NK-92 (cell line): ENCODE results near the gene TCF7L2.

ENCODE experiments used
- DNase-seq: peaks from one replicate; lab custom pipeline; 2025; ENCODE audit not compliant: unreplicated experiment; lab: John Stamatoyannopoulos, UW

Gene TCF7L2

DNA sequence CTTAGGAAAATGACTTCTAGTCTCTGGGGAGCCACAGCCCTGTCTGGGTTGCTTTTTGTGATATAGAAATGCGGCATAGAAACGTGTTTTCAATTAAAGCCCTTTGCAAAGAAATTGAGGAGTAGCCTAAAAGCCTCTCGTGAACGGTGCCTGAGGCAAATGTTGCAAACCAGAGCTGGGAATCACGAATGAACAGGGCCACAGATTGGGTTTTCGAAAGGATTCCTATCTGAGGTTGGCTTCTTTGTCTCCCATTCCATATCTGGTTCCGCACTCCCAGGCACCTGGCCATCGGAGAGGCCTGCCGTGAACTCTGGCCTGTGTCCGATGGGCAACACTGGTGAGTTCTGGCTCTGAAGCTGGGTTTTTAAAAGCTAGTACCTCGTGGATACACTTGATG is 221.6 kb downstream of the TCF7L2 start:
- no peak for DNase-seq

DNA sequence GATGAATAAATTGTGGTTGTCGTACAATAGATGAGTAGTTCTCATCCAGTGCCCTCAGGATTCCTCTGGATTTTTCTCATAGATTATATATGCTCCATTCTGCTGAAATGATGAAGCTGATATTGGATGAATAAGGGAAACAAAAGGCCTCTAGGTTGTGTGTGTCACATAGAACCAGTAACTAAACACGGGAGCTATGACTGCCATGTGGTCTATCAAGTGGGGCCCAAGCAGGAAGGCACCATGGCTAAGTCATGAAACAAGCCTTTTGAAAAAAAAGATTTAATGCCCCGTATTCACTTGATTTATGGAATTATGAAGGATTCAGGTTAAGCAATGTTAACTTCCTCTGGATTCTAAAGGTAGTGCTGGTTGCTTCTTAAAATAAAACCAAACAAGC is 225.1 kb downstream of the TCF7L2 start:
- DNase-seq = no peak

DNA sequence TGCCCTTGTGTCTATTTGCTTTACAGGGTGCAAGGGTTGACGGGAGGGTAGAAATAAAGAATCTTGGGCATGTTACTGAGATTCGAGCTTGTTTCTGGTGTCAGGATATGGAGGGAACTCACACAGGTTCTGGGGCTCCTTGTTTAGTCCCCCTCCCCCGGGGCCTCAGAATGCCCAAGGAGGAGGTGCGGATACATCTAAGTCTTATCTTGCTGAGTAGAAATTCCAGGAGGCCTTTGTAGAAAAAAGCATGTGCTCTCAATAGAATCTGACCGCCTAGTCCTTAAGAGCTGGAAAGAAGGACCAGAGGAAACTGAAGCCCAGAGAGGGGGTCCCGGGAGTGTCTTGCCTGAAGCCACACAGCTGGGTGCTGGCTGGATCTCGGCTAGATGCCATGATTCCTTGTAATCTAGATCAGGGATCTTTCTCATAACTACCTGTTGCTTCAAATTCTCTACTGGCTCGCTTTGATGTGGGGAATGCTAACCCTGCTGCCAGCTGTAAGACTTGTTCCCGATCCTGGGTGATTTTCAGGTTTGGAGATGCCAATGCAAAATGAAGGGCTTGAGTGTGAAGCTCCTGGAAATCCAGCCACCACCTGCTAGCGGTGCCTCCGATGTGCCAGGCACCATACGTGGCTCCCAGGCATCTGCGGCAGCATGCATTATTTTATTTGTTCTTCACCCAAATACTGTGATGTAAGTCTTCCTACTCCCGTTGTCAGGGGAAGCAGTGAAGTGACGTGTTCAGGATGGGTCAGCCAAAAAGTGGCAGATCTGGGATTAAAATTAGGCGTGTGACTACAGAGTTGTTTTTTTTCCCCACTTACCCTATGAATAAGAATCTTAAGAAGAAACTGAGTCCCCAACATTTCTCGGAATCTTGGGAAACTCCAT is 226.0 kb downstream of the TCF7L2 start:
- DNase-seq = no peak

DNA sequence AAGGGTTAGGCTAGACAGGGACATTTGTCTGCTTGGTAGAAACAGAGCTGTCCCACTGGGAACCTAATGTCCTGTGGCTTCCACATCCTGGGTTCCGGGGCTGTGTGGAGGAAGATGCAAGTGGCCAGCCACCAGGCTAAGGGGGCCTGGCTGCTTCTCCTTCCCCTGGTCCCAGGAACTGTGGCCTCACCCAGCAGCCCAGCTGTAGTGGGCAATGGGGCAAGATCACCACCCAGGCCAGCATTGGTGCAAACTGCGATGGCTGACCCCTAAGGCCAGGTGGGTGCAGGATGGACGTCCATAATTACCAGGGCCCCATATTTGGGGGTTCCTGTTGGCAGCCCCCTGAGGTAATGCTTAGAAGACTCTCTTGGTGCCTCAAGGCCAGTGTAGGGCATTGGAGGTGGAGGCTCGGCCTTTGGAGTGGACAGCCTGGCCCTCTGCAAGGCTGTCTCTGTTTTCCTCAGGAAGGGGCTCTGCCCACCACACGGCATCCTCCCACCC is 226.7 kb downstream of the TCF7L2 start:
- no peak for DNase-seq

DNA sequence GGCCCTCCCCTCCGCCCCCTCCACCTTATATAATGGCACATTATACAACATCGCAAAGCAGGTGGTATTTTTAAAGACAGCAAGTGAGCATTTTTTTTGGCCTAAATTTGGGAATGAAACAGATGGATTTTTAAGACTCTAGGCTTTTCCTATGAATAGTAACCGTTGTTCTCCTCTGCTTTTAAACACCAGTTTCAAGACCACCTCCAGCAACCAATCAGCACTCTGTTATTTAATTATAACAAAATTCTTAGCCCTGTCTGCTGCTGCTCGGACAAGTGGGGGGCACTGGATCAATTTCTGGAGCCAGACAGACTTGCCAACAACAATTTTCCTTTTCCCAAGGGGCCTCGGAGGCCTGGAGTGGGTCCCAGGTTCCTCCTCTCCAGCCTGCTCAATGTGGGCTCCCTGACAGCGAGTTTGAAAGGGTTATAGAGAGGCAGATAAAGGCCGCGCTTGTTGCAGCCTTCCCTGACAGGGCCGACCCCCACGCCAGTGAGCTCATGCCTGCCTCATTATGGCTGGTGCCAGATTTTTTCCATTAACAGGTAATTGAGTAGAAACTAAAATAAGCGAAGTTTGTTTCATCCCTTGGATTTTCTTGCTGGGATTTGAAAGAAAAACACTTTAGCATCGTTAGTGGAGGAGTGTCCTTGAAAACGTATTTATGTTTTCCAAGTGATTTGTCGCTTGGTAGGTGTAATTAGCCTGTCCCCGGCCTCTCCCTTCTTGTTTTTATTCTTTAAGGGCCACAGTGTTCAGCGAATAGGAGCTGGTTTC is 227.3 kb downstream of the TCF7L2 start:
- DNase-seq = no peak

DNA sequence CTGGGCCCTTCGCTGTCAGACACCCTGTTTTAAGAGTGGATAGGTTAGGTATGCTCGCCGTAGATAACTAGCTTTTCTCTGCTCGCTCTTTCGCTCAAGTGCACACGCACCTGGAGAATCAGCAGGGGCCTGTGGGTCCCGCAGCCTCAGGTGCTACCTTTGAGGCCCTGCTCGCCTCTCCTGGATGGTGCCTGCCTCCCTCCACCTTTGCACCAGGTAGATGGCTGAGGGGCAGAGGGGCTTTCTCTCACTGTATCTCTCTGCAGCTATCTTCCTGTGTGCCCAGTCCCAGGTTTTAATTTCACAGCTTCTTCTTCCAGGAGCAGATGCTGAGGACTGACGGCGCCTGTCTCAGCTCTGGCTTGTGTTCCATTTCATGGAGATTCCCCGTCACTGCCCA is 227.9 kb downstream of the TCF7L2 start:
- DNase-seq = no peak

DNA sequence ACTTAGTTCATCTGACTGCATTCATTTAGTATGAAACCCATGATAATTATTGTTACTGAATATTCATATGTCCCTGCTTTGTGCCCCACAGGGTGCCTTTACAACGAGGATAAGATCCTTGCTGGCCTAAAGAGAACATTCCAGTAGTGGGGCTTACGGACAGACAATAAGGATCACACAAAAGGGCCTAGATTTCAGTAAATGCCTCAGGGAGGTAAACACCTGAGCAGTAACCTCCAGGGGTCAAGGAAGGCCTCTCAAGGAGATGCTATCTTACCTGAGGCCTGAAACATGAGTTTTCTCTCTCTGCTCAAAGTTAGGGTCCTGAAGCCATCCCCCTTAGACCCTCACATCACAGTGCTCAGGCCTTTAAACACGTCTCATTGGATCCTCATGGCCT is 228.7 kb downstream of the TCF7L2 start:
- no peak for DNase-seq

DNA sequence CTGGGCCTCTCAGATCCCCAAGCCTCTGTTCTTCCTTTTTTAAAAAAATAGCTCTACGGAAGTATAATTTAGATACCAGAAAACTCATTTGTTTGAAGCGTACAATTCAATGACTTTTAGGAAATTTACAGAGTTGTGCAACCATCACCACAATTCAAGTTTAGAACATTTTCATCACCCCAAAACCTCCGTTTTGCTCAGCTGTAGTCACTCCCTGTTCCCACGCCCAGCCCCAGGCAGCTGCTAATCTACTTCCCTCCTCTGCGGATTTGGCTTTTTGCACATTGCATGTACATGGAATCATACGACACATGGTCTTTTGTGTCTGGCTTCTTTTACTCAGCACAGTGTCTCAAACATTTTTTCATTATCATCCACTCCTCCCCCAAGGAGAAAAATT is 229.2 kb downstream of the TCF7L2 start:
- DNase-seq = no peak

DNA sequence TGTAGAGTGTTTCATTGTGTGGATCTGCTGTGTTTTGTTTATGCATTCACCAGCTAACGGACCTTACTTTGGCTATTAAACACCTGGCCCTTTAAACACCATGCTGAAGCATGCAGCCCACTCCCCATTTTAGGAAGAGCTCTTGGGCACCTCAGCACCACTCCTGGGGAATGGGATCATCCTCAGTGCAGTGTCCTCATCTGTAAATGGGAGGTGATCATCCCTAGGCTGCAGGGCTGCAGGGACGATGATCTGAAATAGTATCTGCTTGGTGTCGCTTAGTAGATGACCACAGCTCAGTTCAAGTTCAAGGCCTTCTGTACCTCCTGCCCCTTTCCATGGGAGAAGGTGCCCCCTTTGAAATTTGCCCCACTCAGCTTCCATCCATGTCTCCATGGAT is 229.9 kb downstream of the TCF7L2 start:
- DNase-seq = no peak

DNA sequence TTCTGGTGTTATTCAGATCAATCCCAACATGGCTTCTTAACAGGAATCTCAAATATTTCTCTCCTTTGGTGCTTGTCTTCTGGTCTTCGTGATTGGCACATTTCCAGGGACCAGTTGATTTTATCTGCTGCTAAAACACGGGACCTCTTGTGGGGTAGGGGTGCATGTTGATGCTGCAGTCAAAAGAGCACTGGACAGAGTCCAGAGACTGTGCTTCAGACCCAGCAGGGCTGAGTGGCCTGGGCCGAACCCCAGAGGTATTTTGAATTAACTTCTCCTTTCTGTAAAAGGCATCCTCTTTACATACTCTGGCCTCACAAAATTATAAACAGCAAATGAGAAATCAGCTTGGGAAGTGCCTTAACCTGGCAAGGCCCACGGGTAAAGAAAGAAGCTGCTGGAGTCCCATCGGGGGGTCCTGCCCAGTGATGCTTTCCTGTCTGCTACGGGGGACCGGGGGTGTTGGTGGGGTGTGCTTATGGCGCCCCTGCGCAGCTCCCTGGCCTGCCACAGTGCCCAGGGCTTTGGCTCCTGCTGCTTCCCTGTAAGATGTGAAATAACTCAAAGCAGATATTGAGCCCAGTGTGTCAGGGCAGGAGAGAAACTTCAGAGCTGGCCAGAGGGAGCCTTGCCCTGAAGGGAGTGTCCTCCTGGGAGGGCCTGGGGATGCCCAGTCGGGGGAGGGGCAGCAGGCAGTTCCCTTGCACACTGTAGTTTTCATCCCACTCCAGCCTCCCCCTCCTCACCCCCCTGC is 230.5 kb downstream of the TCF7L2 start:
- DNase-seq = no peak

DNA sequence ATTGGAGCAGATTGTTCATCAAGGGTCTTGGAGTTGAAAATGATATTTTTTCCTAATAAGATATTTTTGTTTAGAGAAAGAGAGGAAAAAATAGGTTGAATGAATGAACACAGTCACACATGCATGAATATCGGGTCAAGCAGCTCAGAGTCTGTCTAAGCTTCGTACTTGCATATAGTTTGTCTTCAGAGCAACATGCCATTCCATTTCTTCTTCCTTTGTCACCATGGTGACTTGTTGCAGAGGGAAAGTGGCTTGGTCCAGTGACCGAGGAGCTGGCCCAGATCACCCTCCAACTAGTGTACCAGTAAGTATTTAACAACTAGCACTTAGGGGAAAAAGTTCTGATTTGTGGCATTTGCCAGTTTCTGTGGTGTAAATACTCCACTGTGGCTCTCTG is 232.1 kb downstream of the TCF7L2 start:
- no peak for DNase-seq

DNA sequence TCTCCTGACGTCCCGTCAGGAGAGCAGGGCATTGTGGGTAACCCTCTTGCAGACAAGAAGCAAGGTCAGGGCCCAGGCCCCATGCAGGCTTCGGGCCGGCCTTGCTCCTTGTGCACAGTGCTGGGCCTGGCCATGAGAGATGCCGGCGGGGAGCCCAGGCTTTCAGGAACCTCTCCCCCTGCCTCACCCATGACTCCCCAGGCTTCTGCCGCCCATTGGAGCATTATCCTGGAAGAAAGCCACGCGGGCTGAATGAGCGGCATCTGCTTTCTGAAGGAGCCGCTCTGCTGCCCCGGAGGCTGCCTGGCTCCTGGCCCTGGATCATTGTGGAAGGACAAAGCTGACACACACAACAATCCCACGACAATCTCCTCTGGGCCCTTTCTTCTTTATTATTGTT is 233.5 kb downstream of the TCF7L2 start:
- DNase-seq = no peak

DNA sequence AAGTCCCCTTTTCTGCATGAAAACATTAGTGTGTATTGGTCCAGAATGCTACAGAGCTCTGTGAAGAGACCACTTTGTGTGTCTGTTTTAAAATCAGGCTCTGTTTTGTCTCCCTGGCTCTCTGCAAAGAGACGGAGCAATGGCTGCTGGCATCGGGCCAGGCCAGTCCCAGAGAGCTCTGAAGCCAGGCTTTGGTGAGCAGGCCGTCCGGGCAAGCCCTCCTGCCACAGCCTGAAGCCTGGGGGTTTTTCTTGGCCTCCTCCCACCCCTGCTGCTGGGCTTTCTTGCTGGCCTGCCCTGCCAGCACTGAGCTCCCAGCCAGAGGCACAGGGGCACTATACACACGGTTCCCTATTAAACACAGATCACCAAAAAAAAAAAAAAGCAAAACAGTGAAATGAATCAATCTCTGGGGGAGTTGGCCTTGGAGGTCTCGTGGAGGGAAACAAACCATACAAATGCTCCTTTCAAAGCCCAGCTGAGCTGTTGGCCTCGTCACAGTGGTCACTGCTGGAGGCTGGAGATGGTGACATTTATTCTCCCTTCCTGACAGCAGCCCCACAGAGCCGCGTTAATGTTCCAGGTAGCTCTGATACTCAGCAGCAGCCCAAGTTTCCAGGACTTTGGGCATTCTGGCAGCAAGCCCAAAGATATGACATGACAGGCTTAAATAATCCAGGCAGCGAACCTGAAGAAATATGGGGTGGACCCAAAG is 237.2 kb downstream of the TCF7L2 start:
- no peak for DNase-seq

DNA sequence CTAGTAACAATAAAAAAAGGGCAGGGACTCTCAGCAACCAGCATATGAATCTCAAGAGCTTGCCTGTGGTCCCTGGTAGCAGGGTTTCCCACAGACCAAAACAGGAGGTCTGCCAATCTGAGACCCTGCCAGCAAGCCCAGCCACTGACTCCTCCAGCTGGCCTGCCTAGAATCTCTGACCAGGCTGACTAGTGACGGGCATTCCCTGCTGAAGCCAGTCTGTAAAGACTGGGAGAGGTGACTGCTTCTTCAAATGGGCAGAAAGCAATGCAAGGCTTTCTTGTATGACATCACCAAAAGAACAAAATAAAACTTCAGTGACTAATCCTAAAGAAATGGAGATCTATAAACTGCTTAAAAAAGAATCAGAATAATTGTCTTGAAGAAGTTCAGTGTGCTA is 249.4 kb downstream of the TCF7L2 start:
- no peak for DNase-seq

DNA sequence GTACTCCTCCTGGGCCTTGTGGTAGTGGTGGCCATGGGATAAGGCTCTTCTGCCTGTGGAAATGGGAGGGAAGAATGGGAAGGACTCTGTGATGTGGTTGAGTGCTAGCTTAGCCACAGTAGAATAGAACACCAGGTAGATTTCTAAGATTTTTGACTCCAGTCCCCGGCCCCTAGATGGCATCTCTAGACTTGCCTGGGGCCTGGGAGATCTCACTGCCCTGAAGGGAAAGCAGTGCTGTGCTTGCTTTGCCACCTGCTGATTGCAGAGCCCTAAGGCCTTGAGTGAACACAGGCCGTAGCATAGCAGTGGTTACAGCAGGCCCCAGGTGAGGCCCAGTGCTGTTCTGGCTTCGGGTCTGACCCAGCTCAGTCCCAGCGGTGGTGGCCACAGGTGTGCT is 252.0 kb downstream of the TCF7L2 start:
- no peak for DNase-seq

DNA sequence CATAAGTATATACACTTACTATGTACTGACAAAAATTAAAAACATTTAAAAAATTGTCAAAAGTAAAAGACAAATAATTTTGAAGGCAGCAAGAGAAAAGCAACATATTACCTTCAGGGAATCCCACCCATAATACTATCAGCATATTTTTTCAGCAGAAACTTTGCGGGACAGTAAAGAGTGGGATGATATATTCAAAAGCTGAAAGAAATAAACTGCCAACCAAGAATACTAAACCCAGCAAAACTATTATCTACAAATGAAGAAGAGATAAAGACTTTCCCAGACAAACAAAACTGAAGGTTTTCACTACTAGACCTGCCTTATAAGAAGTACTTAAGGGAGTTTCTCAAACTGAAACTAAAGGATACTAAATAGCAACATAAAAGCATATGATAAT is 257.9 kb downstream of the TCF7L2 start:
- DNase-seq = no peak

DNA sequence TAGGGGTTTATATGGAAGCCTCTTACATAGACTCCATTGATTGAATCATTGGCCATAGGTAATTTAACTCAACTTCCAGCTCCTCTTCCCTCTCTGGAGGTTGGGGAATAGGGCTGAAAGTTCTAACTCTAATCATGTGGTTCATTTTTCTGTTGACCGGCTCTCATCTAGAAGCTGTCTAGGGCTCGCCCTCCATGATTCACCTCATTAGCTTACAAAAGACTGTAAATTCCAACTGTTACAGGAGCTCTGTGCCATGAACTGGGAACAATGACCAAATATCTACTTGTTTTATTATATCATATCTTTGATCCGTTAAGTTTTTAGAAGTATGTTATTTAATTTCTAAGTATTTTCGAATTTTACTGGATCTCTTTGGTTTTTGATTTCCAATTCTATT is 263.0 kb downstream of the TCF7L2 start:
- no peak for DNase-seq

DNA sequence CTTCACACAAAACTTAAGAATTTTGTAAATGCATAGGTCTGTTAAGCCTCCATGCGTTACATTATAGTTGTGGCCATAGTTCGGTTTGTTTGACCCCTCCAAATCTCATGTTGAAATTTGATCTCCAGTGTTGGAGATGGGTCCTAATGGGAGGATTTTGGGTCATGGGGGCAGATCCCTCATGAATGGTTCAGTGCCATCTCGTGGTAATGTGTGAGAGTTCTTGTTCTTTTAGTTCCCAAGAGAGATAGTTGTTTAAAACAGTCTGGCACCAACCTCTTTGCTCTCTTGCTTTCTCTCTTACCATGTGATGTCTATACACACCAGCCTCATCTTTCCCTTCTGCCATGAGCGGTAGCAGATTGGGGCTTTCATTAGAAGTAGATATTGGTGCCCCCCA is 264.3 kb downstream of the TCF7L2 start:
- no peak for DNase-seq

DNA sequence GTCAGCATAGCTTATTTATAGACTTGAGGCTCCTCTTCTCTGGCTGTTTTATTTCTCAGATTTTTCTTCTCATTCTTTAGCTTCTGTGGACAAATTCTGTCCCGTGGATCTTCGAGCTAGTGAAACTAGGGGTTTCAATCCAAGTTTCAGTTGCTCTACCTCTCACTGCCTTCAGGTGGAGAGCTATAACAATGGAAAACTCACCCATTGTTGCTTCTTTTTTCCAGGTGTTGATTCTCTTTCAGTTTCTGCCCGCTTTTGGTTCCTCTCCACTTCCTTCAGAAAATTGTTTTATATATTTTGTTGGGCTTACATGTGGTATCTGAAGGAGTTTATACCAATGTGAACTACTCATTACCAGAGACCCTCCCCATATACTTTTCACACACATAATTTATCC is 266.1 kb downstream of the TCF7L2 start:
- DNase-seq = no peak
